ENCODE measurements around the gene DPYD.

Gene DPYD

GRCh38 chr1:97545446-97545845 lies 375.4 kb downstream of the DPYD start:
- no peak for DNase-seq (ENCODE audit: low read depth in 1 of 2, low spot score in 1 of 2)

GRCh38 chr1:97540346-97540888 lies 380.4 kb downstream of the DPYD start:
- DNase-seq (ENCODE audit: low read depth in 1 of 2, low spot score in 1 of 2): no peak

- DNase-seq (ENCODE audit: low read depth in 1 of 2, low spot score in 1 of 2): no peak
These were observed 382.7 kb downstream of the DPYD start for GRCh38 chr1:97538113-97538512.

- no peak for DNase-seq (ENCODE audit: low read depth in 1 of 2, low spot score in 1 of 2)
These were observed 387.5 kb downstream of the DPYD start for GRCh38 chr1:97533358-97533757.

GRCh38 chr1:97529600-97529999 lies 391.2 kb downstream of the DPYD start:
- no peak for DNase-seq (ENCODE audit: low read depth in 1 of 2, low spot score in 1 of 2)

DNA sequence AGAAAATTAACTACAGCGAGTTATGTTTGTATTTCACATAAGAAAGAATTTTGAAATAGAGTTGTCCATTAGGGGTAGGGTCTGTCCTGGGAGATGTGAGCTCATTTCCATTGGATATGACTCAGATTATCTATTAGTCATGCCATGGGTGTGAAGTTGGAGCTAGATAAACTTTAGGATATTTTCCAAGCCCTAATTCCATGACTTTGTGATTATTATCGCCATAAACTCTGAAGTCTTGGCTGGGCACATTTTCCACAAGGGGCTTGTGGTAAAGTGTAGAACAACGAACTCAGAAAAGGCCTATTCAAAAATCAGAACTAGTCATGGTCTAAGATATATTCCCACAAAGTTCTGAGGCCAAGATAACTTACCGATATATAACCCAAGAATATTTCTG lies 396.6 kb downstream of the DPYD start:
- no peak for DNase-seq (ENCODE audit: low read depth in 1 of 2, low spot score in 1 of 2)

DNA sequence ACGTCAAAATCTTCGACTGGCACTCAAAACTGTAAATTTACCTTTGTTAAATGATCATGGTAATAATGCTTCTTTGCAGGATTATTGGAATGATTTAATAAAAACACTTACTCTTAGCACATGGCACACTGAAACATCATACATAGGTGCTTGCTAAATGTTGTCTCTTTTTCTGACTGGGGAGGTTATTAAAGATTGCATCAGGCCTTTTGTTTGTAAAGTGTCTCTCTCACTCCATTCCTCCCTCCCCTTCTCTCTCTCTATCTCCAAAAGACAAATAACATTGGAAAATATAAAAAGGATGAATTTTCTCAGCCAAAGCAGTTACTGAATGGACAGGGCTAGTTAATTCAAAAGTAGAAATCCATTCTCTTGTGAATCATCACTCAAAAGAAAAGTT lies 404.2 kb downstream of the DPYD start:
- DNase-seq (ENCODE audit: low read depth in 1 of 2, low spot score in 1 of 2): no peak

DNA sequence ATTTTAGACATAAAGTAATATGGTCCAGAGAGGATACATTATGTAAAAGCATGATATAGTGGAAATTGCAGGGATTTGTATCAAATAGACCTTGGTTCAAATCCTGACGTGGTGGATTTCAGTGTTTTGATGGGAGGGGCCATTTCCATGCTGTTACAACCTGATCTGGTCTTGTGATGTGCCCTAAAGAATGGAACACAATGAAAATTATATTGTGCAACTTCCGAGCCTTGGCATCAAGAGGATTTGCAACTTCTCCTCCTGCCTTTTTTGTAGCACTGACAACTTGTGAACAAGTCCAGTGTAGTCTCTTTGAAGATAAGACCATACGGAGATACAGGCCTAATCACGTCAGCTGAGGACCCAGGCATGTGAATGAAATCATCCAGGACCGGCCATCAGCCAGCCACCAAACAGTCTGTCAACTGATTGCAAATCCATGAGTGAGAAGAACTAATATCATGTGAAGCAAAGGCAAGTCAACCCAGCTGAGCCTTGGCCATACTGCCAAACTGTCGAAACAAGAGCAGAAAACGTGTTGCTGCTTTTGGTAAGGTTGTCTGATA lies 412.1 kb downstream of the DPYD start:
- no peak for DNase-seq (ENCODE audit: low read depth in 1 of 2, low spot score in 1 of 2)

DNA sequence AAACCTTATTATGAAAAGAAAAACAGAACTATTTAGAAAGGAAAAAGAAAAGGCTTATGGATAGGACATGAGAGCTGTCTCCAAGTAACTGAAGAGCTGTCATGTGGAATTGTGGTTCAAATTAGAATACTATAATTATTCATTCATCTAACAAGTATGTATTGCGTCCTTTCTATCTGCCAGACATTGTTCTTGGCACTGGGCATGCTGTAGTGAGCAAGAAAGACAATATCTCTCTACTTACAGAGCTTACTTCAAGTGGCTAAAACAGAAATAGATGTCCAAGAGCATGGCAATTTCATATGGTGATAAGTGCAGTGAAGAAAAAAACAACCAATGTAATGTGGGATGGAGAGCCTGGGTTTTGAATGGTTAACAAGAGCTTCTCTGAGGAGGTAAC lies 413.0 kb downstream of the DPYD start:
- no peak for DNase-seq (ENCODE audit: low read depth in 1 of 2, low spot score in 1 of 2)

GRCh38 chr1:97506368-97506767 lies 414.5 kb downstream of the DPYD start:
- no peak for DNase-seq (ENCODE audit: low read depth in 1 of 2, low spot score in 1 of 2)

DNA sequence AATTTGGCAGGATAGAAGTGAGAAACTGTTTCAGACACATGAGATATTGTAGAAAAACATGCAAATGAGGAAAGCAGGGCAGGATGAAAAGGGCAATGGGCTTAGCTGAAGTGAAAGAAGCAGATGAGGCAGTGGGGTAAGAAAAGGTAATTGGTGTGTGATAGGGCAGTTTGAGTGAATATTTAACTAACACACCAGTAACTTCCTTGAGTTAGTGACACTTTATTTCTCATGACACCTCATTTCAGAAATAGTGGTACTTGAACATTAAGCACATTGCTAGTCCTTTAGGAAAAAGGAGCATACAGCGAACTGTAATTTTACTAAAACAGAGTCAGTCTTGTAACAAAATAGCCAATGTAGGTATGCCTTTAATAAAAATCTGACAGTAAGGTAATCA lies 415.0 kb downstream of the DPYD start:
- no peak for DNase-seq (ENCODE audit: low read depth in 1 of 2, low spot score in 1 of 2)

DNA sequence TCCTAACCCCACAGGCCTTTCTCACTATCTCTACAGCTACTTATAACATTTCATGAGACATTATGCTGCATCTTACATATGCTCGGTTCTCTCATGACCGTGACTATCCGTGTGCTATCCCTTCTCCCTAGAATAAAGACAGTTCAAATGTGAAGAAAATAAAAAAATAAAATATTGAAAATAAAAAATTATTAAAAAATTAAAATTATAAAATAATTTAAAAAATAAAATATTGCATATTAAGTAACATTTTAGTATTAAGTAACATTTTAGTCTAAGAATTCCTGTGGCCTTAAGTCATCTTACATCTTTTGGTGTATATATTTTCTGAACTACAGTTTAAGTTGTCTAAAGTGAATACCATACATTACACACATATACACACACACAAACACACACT lies 415.5 kb downstream of the DPYD start:
- DNase-seq (ENCODE audit: low read depth in 1 of 2, low spot score in 1 of 2): no peak

- DNase-seq (ENCODE audit: low read depth in 1 of 2, low spot score in 1 of 2): no peak
These were observed 418.5 kb downstream of the DPYD start for GRCh38 chr1:97502360-97502759.

DNA sequence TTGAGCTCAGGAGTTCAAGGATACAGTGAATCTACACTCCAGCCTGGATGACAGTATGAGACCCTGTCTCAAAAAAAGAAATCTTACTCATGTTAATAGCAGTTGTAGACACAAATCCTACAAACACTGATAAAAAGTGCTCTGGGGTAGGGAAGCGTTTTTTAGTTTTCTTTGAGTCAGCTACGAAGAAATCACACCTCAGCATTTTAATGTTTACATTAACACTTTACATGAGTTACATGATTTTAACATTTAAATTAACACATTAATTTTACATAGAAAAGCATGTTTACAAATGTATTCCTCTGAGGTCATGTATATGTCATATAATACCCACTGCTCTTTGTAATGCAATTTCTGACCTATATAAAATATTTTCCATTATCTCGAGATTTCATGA lies 419.2 kb downstream of the DPYD start:
- no peak for DNase-seq (ENCODE audit: low read depth in 1 of 2, low spot score in 1 of 2)

GRCh38 chr1:97500760-97501159 lies 420.1 kb downstream of the DPYD start:
- DNase-seq (ENCODE audit: low read depth in 1 of 2, low spot score in 1 of 2): no peak

GRCh38 chr1:97499667-97500066 lies 421.2 kb downstream of the DPYD start:
- DNase-seq (ENCODE audit: low read depth in 1 of 2, low spot score in 1 of 2): no peak

- no peak for DNase-seq (ENCODE audit: low read depth in 1 of 2, low spot score in 1 of 2)
These were observed 431.0 kb downstream of the DPYD start for GRCh38 chr1:97489834-97490233.

- DNase-seq (ENCODE audit: low read depth in 1 of 2, low spot score in 1 of 2): no peak
These were observed 432.3 kb downstream of the DPYD start for GRCh38 chr1:97488530-97488929.

DNA sequence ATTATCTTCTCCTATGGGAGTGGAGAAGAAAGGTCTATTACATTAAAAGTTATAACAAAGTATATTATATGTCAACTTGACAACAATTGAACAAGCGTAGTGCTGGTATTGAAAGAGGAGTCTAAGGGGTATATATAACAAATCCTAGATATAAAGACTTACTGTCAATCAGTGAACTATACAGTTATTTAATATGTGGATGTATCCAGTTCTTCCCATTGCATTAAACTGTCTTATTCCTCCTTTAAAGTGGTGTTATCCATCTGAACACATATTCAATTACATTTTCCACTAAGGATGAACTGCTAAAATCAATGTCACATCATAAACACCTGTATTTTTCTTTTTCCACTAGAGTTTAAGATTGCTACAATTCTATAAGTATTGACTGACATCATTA lies 438.8 kb downstream of the DPYD start:
- no peak for DNase-seq (ENCODE audit: low read depth in 1 of 2, low spot score in 1 of 2)

GRCh38 chr1:97467445-97467844 lies 453.4 kb downstream of the DPYD start:
- DNase-seq (ENCODE audit: low read depth in 1 of 2, low spot score in 1 of 2): no peak

- no peak for DNase-seq (ENCODE audit: low read depth in 1 of 2, low spot score in 1 of 2)
These were observed 456.5 kb downstream of the DPYD start for GRCh38 chr1:97464305-97464704.

DNA sequence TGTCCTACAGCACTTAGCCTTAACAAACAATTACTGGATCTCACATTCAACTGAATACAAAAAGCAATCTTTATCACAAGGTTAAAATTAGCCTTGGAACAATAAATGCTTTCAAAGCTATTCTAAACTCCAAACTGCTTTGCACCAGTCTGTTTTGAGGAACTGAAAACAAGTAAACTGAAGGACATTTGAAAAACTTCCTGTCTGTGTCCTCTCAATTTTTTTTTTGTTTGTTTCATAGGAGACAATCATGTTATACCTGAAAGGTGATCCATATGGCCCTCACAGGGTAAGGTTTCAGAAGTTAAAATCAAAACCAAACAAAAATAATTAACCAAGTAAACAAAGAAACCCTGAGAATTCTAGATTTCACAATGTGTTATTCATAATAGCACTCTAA lies 459.1 kb downstream of the DPYD start:
- no peak for DNase-seq (ENCODE audit: low read depth in 1 of 2, low spot score in 1 of 2)

- DNase-seq (ENCODE audit: low read depth in 1 of 2, low spot score in 1 of 2): no peak
These were observed 463.3 kb downstream of the DPYD start for GRCh38 chr1:97457446-97458089.

Measured in activated T-helper 1 cell treated with anti-CD3 and anti-CD28 coated beads, Interleukin-2, amount 50 U/mL, for 16 hours (primary cell).